ENCODE results near the gene CLDN7.

DNA sequence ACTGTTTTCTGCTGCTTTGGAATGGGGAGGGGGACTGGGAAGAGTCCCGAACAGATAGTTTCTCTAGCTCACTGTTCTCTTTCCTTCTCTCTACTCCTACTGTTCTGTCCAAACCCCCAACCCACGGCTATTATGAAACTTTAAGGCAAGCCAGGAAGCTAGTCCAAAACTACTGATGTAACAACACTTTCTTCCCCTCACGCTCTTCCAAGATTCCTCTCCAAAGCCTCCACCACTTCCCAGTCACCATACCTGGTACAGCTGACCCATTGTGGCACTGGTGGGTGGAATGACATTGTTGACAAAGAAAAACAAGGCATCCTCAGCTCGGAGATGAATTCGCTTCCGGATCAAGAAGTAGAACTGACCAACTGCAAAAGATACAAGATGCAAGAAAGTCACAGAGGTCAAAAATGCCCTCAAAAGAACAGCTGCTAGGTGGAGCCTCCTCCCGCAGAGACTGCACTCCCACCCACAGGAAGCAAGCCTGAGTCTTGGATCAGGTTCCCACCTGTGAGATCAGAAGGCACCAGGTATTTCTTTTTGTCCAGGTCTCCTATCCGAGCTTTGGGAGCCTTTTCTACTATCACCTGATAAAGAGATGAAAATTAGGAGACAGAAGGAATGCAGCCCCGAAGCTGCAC is 21.1 kb downstream of the CLDN7 start:
- no peak for TF ChIP-seq POLR2AphosphoS5 (IDR thresholded peaks at IDR 0.05)
- TF ChIP-seq, protein P1, sequence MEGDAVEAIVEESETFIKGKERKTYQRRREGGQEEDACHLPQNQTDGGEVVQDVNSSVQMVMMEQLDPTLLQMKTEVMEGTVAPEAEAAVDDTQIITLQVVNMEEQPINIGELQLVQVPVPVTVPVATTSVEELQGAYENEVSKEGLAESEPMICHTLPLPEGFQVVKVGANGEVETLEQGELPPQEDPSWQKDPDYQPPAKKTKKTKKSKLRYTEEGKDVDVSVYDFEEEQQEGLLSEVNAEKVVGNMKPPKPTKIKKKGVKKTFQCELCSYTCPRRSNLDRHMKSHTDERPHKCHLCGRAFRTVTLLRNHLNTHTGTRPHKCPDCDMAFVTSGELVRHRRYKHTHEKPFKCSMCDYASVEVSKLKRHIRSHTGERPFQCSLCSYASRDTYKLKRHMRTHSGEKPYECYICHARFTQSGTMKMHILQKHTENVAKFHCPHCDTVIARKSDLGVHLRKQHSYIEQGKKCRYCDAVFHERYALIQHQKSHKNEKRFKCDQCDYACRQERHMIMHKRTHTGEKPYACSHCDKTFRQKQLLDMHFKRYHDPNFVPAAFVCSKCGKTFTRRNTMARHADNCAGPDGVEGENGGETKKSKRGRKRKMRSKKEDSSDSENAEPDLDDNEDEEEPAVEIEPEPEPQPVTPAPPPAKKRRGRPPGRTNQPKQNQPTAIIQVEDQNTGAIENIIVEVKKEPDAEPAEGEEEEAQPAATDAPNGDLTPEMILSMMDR (IDR thresholded peaks at IDR 0.05) = no peak

Data from gastroesophageal sphincter (tissue), 3 donors.